Stimulated activated CD4-positive, alpha-beta T cell treated with anti-CD3 and anti-CD28 coated beads, Interleukin-12 subunit alpha, Interleukin-12 subunit beta, amount 100 ng/mL, for 24 hours (primary cell): ENCODE measurements around the gene RNF187.

Experiments
- DNase-seq, 2 experiments: peaks; one replicate each; pipeline ENCODE4 v3.0.0-alpha.2; 2020; ENCODE audit warnings: low read depth in 2 of 2

Gene RNF187

GRCh38 chr1:228544021-228544850 is 57.1 kb downstream of the RNF187 start:
- DNase-seq: no peak

DNA sequence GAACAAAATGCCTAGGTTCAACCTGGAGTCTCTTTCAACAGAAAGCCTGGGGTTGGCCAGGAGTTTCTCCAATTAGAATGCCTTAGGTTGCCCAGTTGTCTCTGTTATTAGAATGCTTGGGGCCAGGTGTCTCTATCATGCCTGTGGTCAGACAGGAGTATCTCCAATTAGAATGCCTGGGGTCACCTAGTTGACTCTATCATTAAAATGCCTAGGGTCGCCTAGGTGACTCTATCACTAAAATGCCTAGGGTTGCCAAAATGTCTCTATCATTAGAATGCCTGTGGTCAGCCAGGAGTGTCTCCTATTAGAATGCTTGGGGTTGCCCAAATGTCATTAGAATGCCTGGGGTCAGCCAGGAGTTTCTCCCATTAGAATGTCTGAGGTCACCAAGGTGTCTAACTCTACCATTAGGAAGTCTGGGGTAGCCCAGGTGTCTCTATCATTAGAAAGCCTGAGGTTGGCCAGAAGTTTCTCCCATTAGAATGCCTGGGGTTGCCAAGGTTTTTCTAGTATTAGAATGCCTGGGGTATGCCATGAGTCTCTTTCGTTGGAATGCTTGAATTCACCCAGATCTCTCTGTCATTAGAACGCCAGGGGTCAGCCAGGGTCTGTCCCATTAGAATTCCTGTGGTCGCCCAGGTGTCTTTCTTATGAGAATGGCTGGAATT is 57.9 kb downstream of the RNF187 start:
- no peak for DNase-seq
